WI38 (cell line): ENCODE results near the gene SLC39A10.

Source experiments
- H3K4me3 ChIP-seq: 2 replicates; pipeline ENCODE4 v1.5.1; 2011; ENCODE audit warnings: low read depth, mild to moderate bottlenecking, control low read depth, low read length
- CTCF ChIP-seq: IDR thresholded peaks from 2 replicates; pipeline ENCODE4 v1.5.1; 2012; ENCODE audit warnings: low read depth, mild to moderate bottlenecking, control low read depth, low read length

The SLC39A10 gene

DNA sequence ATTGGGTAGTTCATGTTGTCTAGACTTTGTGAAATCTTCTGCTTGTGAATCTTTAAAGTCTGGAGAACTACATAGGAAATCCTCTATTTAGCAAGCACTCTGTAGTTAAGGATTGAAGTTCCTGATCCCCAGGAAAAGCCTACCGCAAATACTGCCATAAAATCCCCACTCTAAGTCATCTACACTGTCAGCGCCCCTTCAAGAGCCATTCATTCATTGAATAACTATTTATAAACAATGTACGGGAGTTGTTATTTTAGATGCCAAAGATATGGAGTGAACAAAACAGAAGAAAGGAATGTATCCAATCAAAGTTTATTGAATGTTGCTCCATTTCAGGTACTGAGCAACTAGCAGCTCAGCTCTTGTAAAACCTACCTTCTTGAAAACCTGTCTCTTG lies 36.5 kb upstream of the SLC39A10 start:
- H3K4me3 ChIP-seq: no peak overlapping the region
- TF ChIP-seq CTCF: no peak

GRCh38 chr2:195622966-195623365 lies 34.1 kb upstream of the SLC39A10 start:
- no peak overlapping the region for H3K4me3 ChIP-seq
- TF ChIP-seq CTCF: no peak

GRCh38 chr2:195626507-195626906 lies 30.5 kb upstream of the SLC39A10 start:
- TF ChIP-seq CTCF: no peak
- H3K4me3 ChIP-seq: no peak overlapping the region

DNA sequence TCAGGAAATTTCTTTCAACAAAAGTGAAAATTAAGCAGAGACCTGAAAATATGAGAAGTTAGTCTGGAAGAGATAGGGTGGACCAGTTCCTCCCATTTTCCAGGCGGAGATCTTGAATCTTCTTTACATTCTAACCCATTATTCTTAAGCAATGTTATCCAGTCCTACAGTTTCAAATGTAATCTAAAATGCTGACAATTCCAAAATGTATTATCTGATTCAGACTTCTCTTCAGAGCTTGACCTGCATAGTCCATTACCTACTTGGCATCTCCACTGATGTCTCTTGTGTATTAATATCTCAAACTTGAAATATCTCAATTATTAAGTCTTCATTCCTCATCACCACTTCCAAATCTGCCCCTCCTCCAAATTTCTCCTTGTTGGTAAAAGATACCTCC lies 28.4 kb upstream of the SLC39A10 start:
- no peak for TF ChIP-seq CTCF
- H3K4me3 ChIP-seq: no peak overlapping the region

- no peak for TF ChIP-seq CTCF
- no peak overlapping the region for H3K4me3 ChIP-seq
These were observed 24.0 kb upstream of the SLC39A10 start for GRCh38 chr2:195632856-195633572.

- TF ChIP-seq CTCF: no peak
- H3K4me3 ChIP-seq: no peak overlapping the region
These were observed 23.5 kb upstream of the SLC39A10 start for GRCh38 chr2:195633573-195633870.

- TF ChIP-seq CTCF: no peak
- no peak overlapping the region for H3K4me3 ChIP-seq
These were observed 23.1 kb upstream of the SLC39A10 start for GRCh38 chr2:195633974-195634373.
